Peyer's patch (tissue), 4 donors: ENCODE data around the gene NUDT1.

Experiments
- CTCF ChIP-seq, 6 experiments: fragments of 450-650 bp in 4 of 6; fragments of 200-600 bp in 2 of 6; sonication (generic) in 1 of 6; IDR thresholded peaks; one replicate each; pipeline ENCODE4 v1.5.1; 2017 to 2019; ENCODE audit warnings: antibody characterized with exemption in 6 of 6, mild to moderate bottlenecking in 3 of 6, moderate library complexity in 1 of 6
- POLR2A ChIP-seq, 2 donors: fragments of 450-650 bp; IDR thresholded peaks; one replicate each; pipeline ENCODE4 v1.5.1; 2017; ENCODE audit warnings: antibody characterized with exemption in 2 of 2, mild to moderate bottlenecking in 2 of 2, moderate library complexity in 2 of 2

GRCh38 chr7:2217716-2218443 lies 24.1 kb upstream of the NUDT1 start:
- no peak for TF ChIP-seq CTCF (IDR thresholded peaks at IDR 0.05)
- no peak for TF ChIP-seq POLR2A (IDR thresholded peaks at IDR 0.05)
